Activated naive CD4-positive, alpha-beta T cell treated with anti-CD3 and anti-CD28 coated beads, Interleukin-2, amount 10 ng/mL, durations not matched to agents 7 days and 5 days (primary cell): ENCODE data around the gene ITPK1.

Source experiments
- CTCF ChIA-PET: fragments of 350-600 bp; sonication (Branson Sonifier 250); formaldehyde crosslinking; loops from one replicate; lab custom pipeline; 2021; ENCODE audit warnings: antibody characterized with exemption; lab: Charles Lee
- DNase-seq: peaks from one replicate; pipeline ENCODE4 v3.0.0-alpha.2; 2020
- H3K27ac Mint-ChIP-seq: one replicate; pipeline ENCODE4 v1.8.0; 2021; ENCODE audit warnings: mild to moderate bottlenecking, moderate library complexity, mixed read lengths
- H3K27me3 Mint-ChIP-seq: one replicate; pipeline ENCODE4 v1.8.0; 2021; ENCODE audit warnings: mild to moderate bottlenecking, mixed read lengths
- H3K36me3 Mint-ChIP-seq: one replicate; pipeline ENCODE4 v1.8.0; 2021; ENCODE audit warnings: mixed read lengths
- H3K4me1 Mint-ChIP-seq: one replicate; pipeline ENCODE4 v1.8.0; 2021; ENCODE audit warnings: mixed read lengths
- H3K4me3 Mint-ChIP-seq: one replicate; pipeline ENCODE4 v1.8.0; 2021; ENCODE audit warnings: mild to moderate bottlenecking, moderate library complexity, mixed read lengths
- H3K9me3 Mint-ChIP-seq: one replicate; pipeline ENCODE4 v1.8.0; 2021; ENCODE audit warnings: mixed read lengths

ITPK1 gene

GRCh38 chr14:92952481-92953298 is 163.0 kb downstream of the ITPK1 start:
- Mint-ChIP-seq H3K9me3 (no peaks in the 10 kb centered on the region), H3K4me1 (peaks cover 3% of the 10 kb centered on the region), H3K36me3 (peaks cover 8% of the 10 kb centered on the region), H3K4me3 (no peak overlapping the region), H3K27ac (no peak overlapping the region), H3K27me3 (no peaks in the 10 kb centered on the region)
- no peak for DNase-seq
- CTCF ChIA-PET, result interaction anchor here (0.7 to 2.9 kb wide), 9 partner anchors 93 to 263 kb away, joined by 3 to 23 read pairs (median 4); no protein-coding TSS in a partner anchor

GRCh38 chr14:92951912-92952471 is 163.7 kb downstream of the ITPK1 start:
- no peak overlapping the region for H3K27ac Mint-ChIP-seq
- no peaks in the 10 kb centered on the region for H3K9me3 Mint-ChIP-seq
- peaks cover 3% of the 10 kb centered on the region for H3K4me1 Mint-ChIP-seq

GRCh38 chr14:92951261-92951660 is 164.5 kb downstream of the ITPK1 start:
- no peak for DNase-seq
- peaks cover 3% of the 10 kb centered on the region for H3K4me1 Mint-ChIP-seq
- no peak overlapping the region for H3K27ac Mint-ChIP-seq
- H3K27me3 Mint-ChIP-seq, result no peaks in the 10 kb centered on the region
- no peaks in the 10 kb centered on the region for H3K9me3 Mint-ChIP-seq
- CTCF ChIA-PET, result interaction anchor here (1.0 to 2.9 kb wide), 7 partner anchors 158 to 682 kb away, joined by 3 to 23 read pairs (median 5); no protein-coding TSS in a partner anchor
- no peak overlapping the region for H3K4me3 Mint-ChIP-seq
- H3K36me3 Mint-ChIP-seq, result peaks cover 9% of the 10 kb centered on the region

More at GRCh38 chr14:92951912-92952471, 163.7 kb downstream of the ITPK1 start:
- Mint-ChIP-seq H3K4me3 (no peak overlapping the region), H3K36me3 (peaks cover 8% of the 10 kb centered on the region), H3K27me3 (no peaks in the 10 kb centered on the region)
- CTCF ChIA-PET, result interaction anchor here (0.7 to 2.9 kb wide), 11 partner anchors 94 to 681 kb away, joined by 3 to 23 read pairs (median 4); no protein-coding TSS in a partner anchor
- peak; percentile 87 for DNase-seq

- H3K27me3 Mint-ChIP-seq, result no peaks in the 10 kb centered on the region
- no peak overlapping the region for H3K27ac Mint-ChIP-seq
- no peaks in the 10 kb centered on the region for H3K9me3 Mint-ChIP-seq
- CTCF ChIA-PET, result no interaction called here
- peaks cover 10% of the 10 kb centered on the region for H3K36me3 Mint-ChIP-seq
- peaks cover 3% of the 10 kb centered on the region for H3K4me1 Mint-ChIP-seq
- H3K4me3 Mint-ChIP-seq, result no peak overlapping the region
- DNase-seq, result no peak
These were observed 165.0 kb downstream of the ITPK1 start for GRCh38 chr14:92950773-92951172.

GRCh38 chr14:92950193-92950540 is 165.6 kb downstream of the ITPK1 start:
- CTCF ChIA-PET, result no interaction called here
- H3K4me1 Mint-ChIP-seq, result peaks cover 3% of the 10 kb centered on the region
- peaks cover 10% of the 10 kb centered on the region for H3K36me3 Mint-ChIP-seq
- no peak overlapping the region for H3K4me3 Mint-ChIP-seq
- no peaks in the 10 kb centered on the region for H3K9me3 Mint-ChIP-seq
- no peak for DNase-seq
- H3K27ac Mint-ChIP-seq, result no peak overlapping the region
- no peaks in the 10 kb centered on the region for H3K27me3 Mint-ChIP-seq

- Mint-ChIP-seq H3K27ac (no peak overlapping the region), H3K27me3 (no peaks in the 10 kb centered on the region), H3K9me3 (no peaks in the 10 kb centered on the region), H3K36me3 (peaks cover 11% of the 10 kb centered on the region), H3K4me3 (no peak overlapping the region), H3K4me1 (peaks cover 3% of the 10 kb centered on the region)
- CTCF ChIA-PET, result interaction anchor here (0.7 kb wide), 1 partner anchor 164 kb away, joined by 3 read pairs; no protein-coding TSS in a partner anchor
- DNase-seq, result no peak
These were observed 166.1 kb downstream of the ITPK1 start for GRCh38 chr14:92949496-92950192.

- no peak for DNase-seq
- CTCF ChIA-PET, result interaction anchor here (0.7 to 1.1 kb wide), 2 partner anchors 165 to 184 kb away, joined by 3 to 4 read pairs; no protein-coding TSS in a partner anchor
- no peak overlapping the region for H3K4me3 Mint-ChIP-seq
- no peaks in the 10 kb centered on the region for H3K27me3 Mint-ChIP-seq
- peaks cover 15% of the 10 kb centered on the region for H3K36me3 Mint-ChIP-seq
- peaks cover 3% of the 10 kb centered on the region for H3K4me1 Mint-ChIP-seq
- H3K9me3 Mint-ChIP-seq, result no peaks in the 10 kb centered on the region
- H3K27ac Mint-ChIP-seq, result no peak overlapping the region
These were observed 167.1 kb downstream of the ITPK1 start for GRCh38 chr14:92948647-92949046.

- Mint-ChIP-seq H3K36me3 (peaks cover 14% of the 10 kb centered on the region), H3K27me3 (no peaks in the 10 kb centered on the region), H3K4me1 (peaks cover 3% of the 10 kb centered on the region), H3K27ac (no peak overlapping the region), H3K4me3 (no peak overlapping the region), H3K9me3 (no peaks in the 10 kb centered on the region)
- CTCF ChIA-PET, result interaction anchor here (1.4 kb wide), 1 partner anchor 672 kb away, joined by 3 read pairs; no protein-coding TSS in a partner anchor
- DNase-seq, result no peak
These were observed 168.7 kb downstream of the ITPK1 start for GRCh38 chr14:92946847-92947545.

GRCh38 chr14:92945959-92946846 is 169.5 kb downstream of the ITPK1 start:
- Mint-ChIP-seq H3K36me3 (peaks cover 11% of the 10 kb centered on the region), H3K27ac (no peak overlapping the region), H3K9me3 (no peaks in the 10 kb centered on the region), H3K27me3 (no peaks in the 10 kb centered on the region), H3K4me3 (no peak overlapping the region), H3K4me1 (no peaks in the 10 kb centered on the region)
- no peak for DNase-seq
- CTCF ChIA-PET, result interaction anchor here (1.4 kb wide), 1 partner anchor 673 kb away, joined by 3 read pairs; no protein-coding TSS in a partner anchor

GRCh38 chr14:92945544-92945943 is 170.2 kb downstream of the ITPK1 start:
- DNase-seq, result no peak
- Mint-ChIP-seq H3K4me1 (no peaks in the 10 kb centered on the region), H3K36me3 (peaks cover 11% of the 10 kb centered on the region), H3K27me3 (no peaks in the 10 kb centered on the region), H3K4me3 (no peak overlapping the region), H3K9me3 (no peaks in the 10 kb centered on the region), H3K27ac (no peak overlapping the region)
- CTCF ChIA-PET, result interaction anchor here (1.2 to 1.4 kb wide), 2 partner anchors 193 to 673 kb away, joined by 3 read pairs; no protein-coding TSS in a partner anchor

- DNase-seq, result no peak
- CTCF ChIA-PET, result interaction anchor here (1.2 kb wide), 1 partner anchor 193 kb away, joined by 3 read pairs; no protein-coding TSS in a partner anchor
- Mint-ChIP-seq H3K9me3 (no peaks in the 10 kb centered on the region), H3K4me3 (no peak overlapping the region), H3K27me3 (no peaks in the 10 kb centered on the region), H3K36me3 (peaks cover 10% of the 10 kb centered on the region), H3K27ac (no peak overlapping the region), H3K4me1 (no peaks in the 10 kb centered on the region)
These were observed 170.7 kb downstream of the ITPK1 start for GRCh38 chr14:92944976-92945375.

GRCh38 chr14:92943855-92944570 is 171.7 kb downstream of the ITPK1 start:
- DNase-seq, result no peak
- H3K36me3 Mint-ChIP-seq, result peaks cover 8% of the 10 kb centered on the region
- no peaks in the 10 kb centered on the region for H3K9me3 Mint-ChIP-seq
- H3K27ac Mint-ChIP-seq, result no peak overlapping the region
- H3K27me3 Mint-ChIP-seq, result no peaks in the 10 kb centered on the region
- no peak overlapping the region for H3K4me3 Mint-ChIP-seq
- no peaks in the 10 kb centered on the region for H3K4me1 Mint-ChIP-seq
- CTCF ChIA-PET, result no interaction called here
